Mesothelial cell of epicardium (in vitro differentiated cells): ENCODE data around the gene CDKN2B-AS1. TPM values are rescaled to one million over a fixed set of nuclear protein-coding genes. Genes with fewer than 3 reads are reported as not detected.

ENCODE experiments used
- DNase-seq, 2 experiments: peaks; one replicate each; pipeline ENCODE4 v3.0.0; 2021; ENCODE audit warnings: low spot score in 2 of 2; ENCODE audit not compliant: unreplicated experiment in 2 of 2
- H3K27ac Mint-ChIP-seq: 2 replicates; pipeline ENCODE4 v1.8.0; 2021; ENCODE audit warnings: mixed read lengths
- H3K27me3 Mint-ChIP-seq: 2 replicates; pipeline ENCODE4 v1.8.0; 2021; ENCODE audit warnings: low read depth, mixed read lengths
- H3K36me3 Mint-ChIP-seq: 2 replicates; pipeline ENCODE4 v1.8.0; 2021; ENCODE audit warnings: mixed read lengths
- H3K4me1 Mint-ChIP-seq: 2 replicates; pipeline ENCODE4 v1.8.0; 2021; ENCODE audit warnings: mixed read lengths
- H3K4me3 Mint-ChIP-seq: 2 replicates; pipeline ENCODE4 v1.8.0; 2021; ENCODE audit warnings: mild to moderate bottlenecking, moderate library complexity, mixed read lengths
- H3K9me3 Mint-ChIP-seq: 2 replicates; pipeline ENCODE4 v1.8.0; 2021; ENCODE audit warnings: mixed read lengths
- total RNA-seq: library from RNA; stranded (reverse); gene quantifications from 3 replicates; pipeline ENCODE4 v1.2.1, GENCODE V29; 2021
- TF ChIP-seq, protein P1 (sequence below): fragments of 200-600 bp; sonication (generic); IDR thresholded peaks from one replicate; pipeline ENCODE4 v1.5.0; 2021; ENCODE audit warnings: antibody characterized with exemption; ENCODE audit not compliant: unreplicated experiment

CDKN2B-AS1 gene
- total RNA-seq, 1 donor from 2014 or later, result 10.8 TPM

GRCh38 chr9:22068369-22068768, 73.8 kb downstream of the CDKN2B-AS1 start:
- Mint-ChIP-seq H3K4me1 (peaks cover 2% of the 10 kb centered on the region), H3K9me3 (no peaks in the 10 kb centered on the region), H3K4me3 (no peak overlapping the region), H3K27me3 (no peaks in the 10 kb centered on the region), H3K27ac (no peak overlapping the region), H3K36me3 (no peaks in the 10 kb centered on the region)
- TF ChIP-seq, protein P1, sequence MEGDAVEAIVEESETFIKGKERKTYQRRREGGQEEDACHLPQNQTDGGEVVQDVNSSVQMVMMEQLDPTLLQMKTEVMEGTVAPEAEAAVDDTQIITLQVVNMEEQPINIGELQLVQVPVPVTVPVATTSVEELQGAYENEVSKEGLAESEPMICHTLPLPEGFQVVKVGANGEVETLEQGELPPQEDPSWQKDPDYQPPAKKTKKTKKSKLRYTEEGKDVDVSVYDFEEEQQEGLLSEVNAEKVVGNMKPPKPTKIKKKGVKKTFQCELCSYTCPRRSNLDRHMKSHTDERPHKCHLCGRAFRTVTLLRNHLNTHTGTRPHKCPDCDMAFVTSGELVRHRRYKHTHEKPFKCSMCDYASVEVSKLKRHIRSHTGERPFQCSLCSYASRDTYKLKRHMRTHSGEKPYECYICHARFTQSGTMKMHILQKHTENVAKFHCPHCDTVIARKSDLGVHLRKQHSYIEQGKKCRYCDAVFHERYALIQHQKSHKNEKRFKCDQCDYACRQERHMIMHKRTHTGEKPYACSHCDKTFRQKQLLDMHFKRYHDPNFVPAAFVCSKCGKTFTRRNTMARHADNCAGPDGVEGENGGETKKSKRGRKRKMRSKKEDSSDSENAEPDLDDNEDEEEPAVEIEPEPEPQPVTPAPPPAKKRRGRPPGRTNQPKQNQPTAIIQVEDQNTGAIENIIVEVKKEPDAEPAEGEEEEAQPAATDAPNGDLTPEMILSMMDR, result no peak
- DNase-seq, result no peak

DNA sequence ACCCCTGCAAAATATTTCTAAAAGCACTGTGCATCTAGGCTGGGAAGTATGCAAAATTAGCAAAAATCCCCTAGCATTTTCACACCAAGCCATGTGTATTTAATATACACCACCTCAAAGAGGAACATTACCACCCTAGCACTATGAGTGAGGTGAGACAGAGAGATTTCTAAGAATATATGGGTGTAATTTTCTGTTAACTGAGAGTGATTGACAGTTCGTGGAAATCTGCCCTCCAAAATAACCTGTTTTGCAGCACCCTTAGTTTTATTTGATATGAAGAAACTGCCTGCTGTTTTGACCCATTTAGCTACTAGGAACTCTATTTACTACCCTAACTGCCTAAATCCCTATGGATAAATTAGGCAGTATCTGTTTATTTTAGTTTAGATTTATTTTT, 78.8 kb downstream of the CDKN2B-AS1 start:
- TF ChIP-seq, protein P1, result no peak
- DNase-seq, result no peak
- H3K27me3 Mint-ChIP-seq, result no peaks in the 10 kb centered on the region
- H3K9me3 Mint-ChIP-seq, result no peaks in the 10 kb centered on the region
- no peaks in the 10 kb centered on the region for H3K4me1 Mint-ChIP-seq
- no peak overlapping the region for H3K4me3 Mint-ChIP-seq
- H3K27ac Mint-ChIP-seq, result no peak overlapping the region
- H3K36me3 Mint-ChIP-seq, result no peaks in the 10 kb centered on the region

DNA sequence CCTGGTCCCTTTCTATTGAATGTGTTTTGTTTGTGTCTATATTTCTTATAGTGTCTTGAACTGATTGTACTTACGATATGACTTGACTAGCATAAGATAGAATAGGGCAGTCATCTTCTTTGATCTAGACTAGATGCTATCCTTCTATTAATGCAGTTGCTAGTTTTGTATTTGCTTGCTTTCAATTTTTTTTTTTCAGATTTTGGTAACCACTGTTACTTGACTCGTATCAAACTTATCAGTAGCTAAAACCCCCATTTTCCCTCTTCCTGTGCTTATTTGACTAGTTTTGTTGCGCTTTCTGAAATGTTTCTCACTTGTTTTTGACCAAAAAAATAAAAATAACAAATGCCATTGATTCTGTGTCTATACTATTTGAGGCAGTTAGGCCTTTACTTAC, 83.5 kb downstream of the CDKN2B-AS1 start:
- Mint-ChIP-seq H3K36me3 (no peaks in the 10 kb centered on the region), H3K9me3 (no peaks in the 10 kb centered on the region), H3K27ac (no peak overlapping the region), H3K27me3 (no peaks in the 10 kb centered on the region), H3K4me1 (peaks cover 7% of the 10 kb centered on the region), H3K4me3 (no peak overlapping the region)
- DNase-seq, result no peak
- TF ChIP-seq, protein P1, result no peak

- no peaks in the 10 kb centered on the region for H3K27me3 Mint-ChIP-seq
Measured at GRCh38 chr9:22079873-22080341, 85.3 kb downstream of the CDKN2B-AS1 start.

DNA sequence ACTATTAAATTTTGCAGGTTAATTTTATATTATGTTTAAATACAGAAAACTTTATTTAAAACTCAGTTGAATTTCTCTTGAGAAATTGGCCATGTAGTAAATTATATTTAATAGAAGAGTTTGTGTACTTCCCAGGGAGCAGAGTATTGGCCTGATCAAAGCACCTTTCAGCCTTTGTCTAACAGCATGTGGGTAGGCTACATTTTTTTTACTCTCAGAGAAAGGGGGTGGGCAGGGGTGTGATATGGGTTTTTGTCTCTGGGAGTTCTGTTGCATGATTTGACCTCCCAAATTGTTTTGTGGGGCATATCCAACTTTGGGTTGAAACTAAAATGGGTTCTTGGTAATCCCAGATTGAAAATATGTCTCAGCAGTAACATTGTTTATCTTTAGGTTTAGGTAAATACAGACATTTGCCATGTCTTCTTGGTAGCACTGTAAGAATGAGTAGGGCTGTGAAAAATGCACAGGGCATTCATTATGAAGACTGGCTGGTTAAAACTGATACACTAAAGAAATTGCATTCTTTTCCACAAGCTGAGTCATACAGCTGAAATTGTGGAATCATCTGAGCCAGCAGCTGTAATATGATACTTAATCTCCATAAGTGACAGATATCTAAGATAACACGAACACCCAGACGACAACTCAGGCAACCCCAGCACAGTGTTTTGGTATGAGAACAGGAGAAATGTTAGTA, 89.9 kb downstream of the CDKN2B-AS1 start:
- H3K27ac Mint-ChIP-seq, result peak overlapping the region; percentile 58
- H3K4me3 Mint-ChIP-seq, result no peak overlapping the region
- TF ChIP-seq, protein P1, result no peak
- DNase-seq, result no peak
- peaks cover 31% of the 10 kb centered on the region for H3K4me1 Mint-ChIP-seq
- no peaks in the 10 kb centered on the region for H3K27me3 Mint-ChIP-seq
- no peaks in the 10 kb centered on the region for H3K9me3 Mint-ChIP-seq
- H3K36me3 Mint-ChIP-seq, result no peaks in the 10 kb centered on the region

More at GRCh38 chr9:22079873-22080341, 85.3 kb downstream of the CDKN2B-AS1 start:
- no peak overlapping the region for H3K27ac Mint-ChIP-seq
- H3K4me3 Mint-ChIP-seq, result no peak overlapping the region
- no peak for DNase-seq
- H3K36me3 Mint-ChIP-seq, result no peaks in the 10 kb centered on the region
- no peaks in the 10 kb centered on the region for H3K9me3 Mint-ChIP-seq
- peaks cover 19% of the 10 kb centered on the region for H3K4me1 Mint-ChIP-seq
- TF ChIP-seq, protein P1, result no peak
